Measurements from ENCODE around the gene ZNRF3. TPM values are rescaled to one million over a fixed set of nuclear protein-coding genes. Genes with fewer than 3 reads are reported as not detected.

The ZNRF3 gene
- total and polyA plus RNA-seq, 11 donors, result 1.8 to 9.2 (median 6.2) TPM

- WGBS, 4 donors, result 95 to 98% (median 96%) methylated on average over 3 of the region's 3 CpGs
- Histone ChIP-seq H3K9me3 (no peaks in the 10 kb centered on the region), H3K27ac (no peak overlapping the region), H3K36me3 (no peaks in the 10 kb centered on the region), H3K4me3 (no peak overlapping the region), H3K27me3 (no peaks in the 10 kb centered on the region), H3K4me1 (peaks cover 0 to 49% (median 20%) of the 10 kb centered on the region in 12 donors)
- no peak for TF ChIP-seq POLR2A (IDR thresholded peaks at IDR 0.05)
- intact Hi-C loops (cut with DNase I), result no loop called here
- DNase-seq (no peak), ATAC-seq (no peak)
Measured at GRCh38 chr22:29088809-29089208, 205.4 kb downstream of the ZNRF3 start.

DNA sequence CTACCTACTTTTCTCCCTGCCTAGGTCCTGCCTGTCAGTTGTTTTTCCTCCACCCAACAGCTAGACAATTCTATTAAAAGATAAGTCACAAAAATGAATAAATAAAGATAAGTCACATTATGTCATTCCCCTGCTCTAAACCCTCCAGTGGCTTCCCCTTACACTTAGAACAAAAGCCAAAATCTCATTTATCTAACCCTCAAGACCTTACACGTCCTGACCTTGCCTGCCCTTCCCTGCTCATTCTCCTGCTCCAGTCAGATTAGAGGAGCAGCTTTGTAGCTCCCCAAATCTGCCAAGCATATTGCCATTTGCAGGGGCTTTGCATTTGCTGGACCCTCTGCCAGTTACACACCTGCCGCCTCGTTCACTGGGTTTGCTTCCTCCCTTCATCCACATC is 206.1 kb downstream of the ZNRF3 start:
- H3K27me3 ChIP-seq, result no peaks in the 10 kb centered on the region
- H3K36me3 ChIP-seq, result no peaks in the 10 kb centered on the region
- H3K9me3 ChIP-seq, result no peaks in the 10 kb centered on the region
- peaks cover 0 to 43% (median 22%) of the 10 kb centered on the region in 12 donors for H3K4me1 ChIP-seq
- DNase-seq, result no peak
- intact Hi-C loops (cut with DNase I), result no loop called here
- no peak overlapping the region for H3K4me3 ChIP-seq
- 61 to 71% (median 64%) methylated on average over 3 of the region's 3 CpGs for WGBS, 4 donors
- ATAC-seq, result no peak
- TF ChIP-seq POLR2A (IDR thresholded peaks at IDR 0.05) (no peak), CTCF (IDR thresholded peaks at IDR 0.05) (no peak)
- no peak overlapping the region for H3K27ac ChIP-seq

DNA sequence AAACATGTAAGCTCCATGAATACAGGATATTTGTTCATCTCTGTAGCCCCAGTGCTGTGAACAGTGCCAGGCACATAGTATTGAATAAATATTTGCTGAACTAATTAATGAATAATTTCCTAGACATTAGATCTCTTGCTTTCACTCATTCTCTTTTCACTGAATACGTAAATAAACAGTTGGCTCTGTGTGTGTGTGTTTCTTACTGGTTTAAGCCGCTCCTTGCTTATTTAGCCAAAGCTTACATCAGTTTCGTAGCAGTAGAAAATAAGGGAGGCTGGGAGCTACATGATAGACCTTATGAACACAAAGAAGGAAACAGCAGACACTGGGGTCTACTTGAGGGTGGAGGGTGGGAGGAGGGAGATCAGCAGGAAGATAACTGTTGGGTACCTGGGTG is 206.7 kb downstream of the ZNRF3 start:
- no peak for ATAC-seq
- Histone ChIP-seq H3K36me3 (peaks cover 0 to 4% (median 0%) of the 10 kb centered on the region in 9 donors), H3K9me3 (no peaks in the 10 kb centered on the region), H3K4me3 (no peak overlapping the region), H3K4me1 (peaks cover 0 to 42% (median 21%) of the 10 kb centered on the region in 12 donors), H3K27ac (no peak overlapping the region), H3K27me3 (no peaks in the 10 kb centered on the region)
- intact Hi-C loops (cut with DNase I), result no loop called here
- WGBS, 4 donors, result 82 to 89% (median 88%) methylated on average over 3 of the region's 3 CpGs
- DNase-seq, result no peak
- TF ChIP-seq CTCF (IDR thresholded peaks at IDR 0.05), result no peak
- TF ChIP-seq POLR2A (IDR thresholded peaks at IDR 0.05), result no peak

DNA sequence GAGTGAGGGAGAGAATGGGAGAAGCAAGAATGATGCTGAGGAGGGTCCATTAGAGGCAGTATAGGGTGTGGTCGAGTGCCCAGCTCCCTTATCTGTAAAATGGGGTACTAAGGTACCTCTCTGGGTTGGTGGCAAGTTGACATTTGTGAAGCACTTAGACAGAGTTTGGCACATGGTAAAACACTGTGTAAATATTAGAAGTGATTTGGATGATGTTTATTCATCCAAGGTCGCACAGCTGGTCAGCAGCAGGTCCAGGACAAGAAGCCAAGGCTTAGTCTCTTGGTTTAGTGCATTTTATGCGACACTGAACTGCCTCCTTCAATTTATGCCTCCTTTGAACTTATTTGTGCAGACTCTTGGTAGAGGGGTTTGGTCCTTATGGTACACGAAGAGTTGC is 208.9 kb downstream of the ZNRF3 start:
- DNase-seq (no peak), ATAC-seq (no peak)
- intact Hi-C loops (cut with DNase I), result no loop called here
- TF ChIP-seq POLR2A (IDR thresholded peaks at IDR 0.05) (no peak), CTCF (IDR thresholded peaks at IDR 0.05) (no peak)
- WGBS, 4 donors, result 75 to 88% (median 85%) methylated on average over 4 of the region's 4 CpGs
- H3K4me1 ChIP-seq, result peaks cover 0 to 54% (median 22%) of the 10 kb centered on the region in 12 donors
- H3K9me3 ChIP-seq, result no peaks in the 10 kb centered on the region
- no peak overlapping the region for H3K4me3 ChIP-seq
- peak overlapping the region in 4 of 12 donors; percentile 15 to 48 (median 26) for H3K27ac ChIP-seq
- peaks cover 0 to 13% (median 0%) of the 10 kb centered on the region in 9 donors for H3K36me3 ChIP-seq
- no peaks in the 10 kb centered on the region for H3K27me3 ChIP-seq

DNA sequence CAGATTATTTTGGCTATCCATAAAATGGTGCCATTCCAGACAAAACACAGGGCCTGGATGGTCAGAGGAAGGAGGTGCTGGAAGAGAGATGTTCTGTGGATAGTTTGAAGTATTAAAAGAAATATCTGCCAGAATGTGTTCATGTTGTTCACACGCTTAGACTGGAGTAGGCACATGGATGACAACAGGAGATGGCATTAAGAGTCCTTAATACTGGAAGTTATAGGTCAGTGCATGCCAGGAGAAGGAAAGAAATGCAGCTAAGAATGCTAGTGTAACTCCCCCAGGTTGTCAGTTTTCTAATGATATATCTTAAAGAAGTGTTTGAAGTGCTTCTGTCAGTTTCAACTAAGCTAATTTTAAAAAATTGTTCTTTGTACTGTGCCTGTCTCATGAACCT is 209.7 kb downstream of the ZNRF3 start:
- Histone ChIP-seq H3K9me3 (no peaks in the 10 kb centered on the region), H3K27me3 (no peaks in the 10 kb centered on the region), H3K4me3 (no peak overlapping the region), H3K4me1 (peaks cover 0 to 60% (median 22%) of the 10 kb centered on the region in 12 donors), H3K27ac (peak overlapping the region in 10 of 12 donors; percentile 7 to 67 (median 42)), H3K36me3 (peaks cover 0 to 13% (median 0%) of the 10 kb centered on the region in 9 donors)
- TF ChIP-seq CTCF (IDR thresholded peaks at IDR 0.05), result no peak
- 80 to 84% (median 82%) methylated on average over 1 of the region's 1 CpG for WGBS, 4 donors
- ATAC-seq (no peak), DNase-seq (no peak)
- intact Hi-C loops (cut with DNase I), result no loop called here
